HepG2 (cell line): ENCODE results near the gene ABCG8. TPM values are rescaled to one million over a fixed set of nuclear protein-coding genes. Genes with fewer than 3 reads are reported as not detected.
A peak's percentile ranks its signal among the peaks of the same experiment; 100 is the strongest.

ENCODE experiments used
- ETV5 ChIP-seq: IDR thresholded peaks from 2 replicates; pipeline ENCODE4 v1.6.1; 2018; ENCODE audit warnings: missing biosample characterization, missing genetic modification reagents, inconsistent platforms, borderline replicate concordance
- FOXO1 ChIP-seq: sonication (generic); formaldehyde crosslinking; IDR thresholded peaks from 2 replicates; pipeline ENCODE4 v1.4.0; 2020; ENCODE audit warnings: missing genetic modification reagents
- HMGXB4 ChIP-seq, 2 experiments: sonication (generic) in 1 of 2; formaldehyde crosslinking in 1 of 2; IDR thresholded peaks; 2 replicates each; pipeline versions ENCODE4 v1.4.0 to v1.6.1; 2018 to 2020; ENCODE audit warnings: missing genetic modification reagents in 2 of 2, borderline replicate concordance in 1 of 2, low read depth in 1 of 2, mild to moderate bottlenecking in 1 of 2, missing biosample characterization in 1 of 2
- HNF4G ChIP-seq, 2 experiments: sonication (generic) in 1 of 2; formaldehyde crosslinking in 1 of 2; IDR thresholded peaks; 2 replicates each; pipeline versions ENCODE4 v1.4.0 to v1.6.1; 2011 to 2020; ENCODE audit warnings: borderline replicate concordance in 2 of 2, low read depth in 2 of 2, mild to moderate bottlenecking in 2 of 2, low read length in 1 of 2, missing genetic modification reagents in 1 of 2, moderate library complexity in 1 of 2
- MAZ ChIP-seq, 2 experiments: sonication (generic) in 1 of 2; formaldehyde crosslinking in 1 of 2; IDR thresholded peaks; 2 replicates each; pipeline versions ENCODE4 v1.5.0 to v1.6.1; 2012 to 2020; ENCODE audit warnings: low read depth in 2 of 2, mild to moderate bottlenecking in 2 of 2, borderline replicate concordance in 1 of 2, improper control_type of control experiment in 1 of 2, low read length in 1 of 2, missing genetic modification reagents in 1 of 2, moderate library complexity in 1 of 2
- NR2C2 ChIP-seq: sonication (generic); formaldehyde crosslinking; IDR thresholded peaks from 2 replicates; pipeline ENCODE4 v1.4.0; 2020; ENCODE audit warnings: missing genetic modification reagents, mild to moderate bottlenecking, moderate library complexity, borderline replicate concordance
- NR2F6 ChIP-seq, 2 experiments: IDR thresholded peaks; 2 replicates each; pipeline ENCODE4 v1.6.1; 2016; ENCODE audit warnings: antibody characterized with exemption in 1 of 2, mild to moderate bottlenecking in 1 of 2
- RAD21 ChIP-seq: fragments of 450-650 bp; formaldehyde crosslinking; IDR thresholded peaks from 2 replicates; pipeline ENCODE4 v1.5.0; 2020; ENCODE audit warnings: mild to moderate bottlenecking
- STAG1 ChIP-seq: sonication (generic); formaldehyde crosslinking; IDR thresholded peaks from 2 replicates; pipeline ENCODE4 v1.4.0; 2020; ENCODE audit warnings: missing genetic modification reagents
- ZNF629 ChIP-seq: sonication (generic); formaldehyde crosslinking; conservative IDR thresholded peaks from 2 replicates; pipeline ENCODE4 v1.5.0; 2020; ENCODE audit warnings: missing genetic modification reagents
- ZNF770 ChIP-seq: sonication (generic); formaldehyde crosslinking; IDR thresholded peaks from 2 replicates; pipeline ENCODE4 v1.5.0; 2020; ENCODE audit warnings: mild to moderate bottlenecking, missing genetic modification reagents
- ZSCAN5A ChIP-seq: sonication (generic); formaldehyde crosslinking; IDR thresholded peaks from 2 replicates; pipeline ENCODE4 v1.8.0; 2022; ENCODE audit warnings: mild to moderate bottlenecking, missing genetic modification reagents, borderline replicate concordance
- polyA plus RNA-seq, 8 experiments: library from polyadenylated mRNA; depleted of rRNA in 3 of 8; stranded (reverse) in 7 of 8; unstranded in 1 of 8; fragments of >200 nt; fragmentation: Illumina TruSeq in 4 of 8; extraction: Trizol in 4 of 8; gene quantifications; 2 replicates each; pipeline versions ENCODE4 v1.2.1 to v1.2.3, GENCODE V29; 2011 to 2016; ENCODE audit warnings: low read depth in 4 of 8, missing spikeins in 1 of 8, mixed read lengths in 1 of 8; ENCODE audit not compliant: insufficient read depth in 1 of 8
- total RNA-seq, 5 experiments: library from RNA; depleted of rRNA; stranded (reverse); fragments of >200 nt; fragmentation: Illumina TruSeq; extraction: Trizol; gene quantifications; 2 replicates each; pipeline ENCODE4 v1.2.3, GENCODE V29; 2016; ENCODE audit warnings: low read depth in 1 of 5
- TF ChIP-seq, protein P1 (sequence below): sonication (generic); formaldehyde crosslinking; IDR thresholded peaks from 2 replicates; pipeline ENCODE4 v1.9.0; 2022; ENCODE audit warnings: low read depth, missing genetic modification reagents
- TF ChIP-seq, protein P2 (sequence below): sonication (generic); formaldehyde crosslinking; IDR thresholded peaks from 2 replicates; pipeline ENCODE4 v1.5.0; 2020; ENCODE audit warnings: missing genetic modification reagents
- TF ChIP-seq, protein P3 (sequence below): sonication (generic); formaldehyde crosslinking; IDR thresholded peaks from 2 replicates; pipeline ENCODE4 v1.4.0; 2020; ENCODE audit warnings: missing genetic modification reagents

ABCG8 gene
- total and polyA plus RNA-seq, 2 of the 13 experiments (the other 11 are each of a cell fraction or from before 2014, with no cell fraction given) = 8.1 to 8.8 TPM

DNA sequence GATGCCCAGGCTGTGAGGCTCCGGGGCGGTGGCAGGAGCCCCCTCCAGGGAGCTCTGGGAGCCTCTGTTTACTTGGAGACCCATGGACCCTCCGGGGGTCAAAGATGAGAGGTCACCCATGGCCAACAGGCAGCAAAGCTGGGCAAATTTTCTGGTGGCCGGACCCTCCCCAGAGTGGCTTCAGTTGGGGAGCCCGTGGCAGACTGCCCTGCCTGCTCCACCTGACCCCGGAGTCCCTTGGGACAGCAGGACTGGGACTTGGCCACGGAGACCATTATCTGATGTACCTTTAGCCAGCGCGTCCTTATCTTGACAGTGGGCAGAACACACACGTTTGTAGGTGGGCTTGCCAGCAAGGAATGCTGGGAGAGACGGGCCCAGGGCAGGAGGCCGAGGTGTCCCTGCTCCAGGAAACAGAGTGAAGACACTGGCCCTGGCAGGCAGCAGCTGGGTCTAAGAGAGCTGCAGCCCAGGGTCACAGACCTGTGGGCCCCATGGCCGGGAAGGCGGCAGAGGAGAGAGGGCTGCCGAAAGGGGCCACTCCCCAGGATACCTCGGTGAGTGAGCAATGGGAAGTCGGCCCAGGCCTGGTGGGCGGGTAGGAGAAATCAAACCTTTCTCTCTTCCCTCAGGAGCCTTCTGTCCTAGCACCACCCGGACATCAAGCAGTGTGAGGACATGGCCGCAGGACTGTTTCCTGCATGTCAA is at the start of gene ABCG8, which contains the start of gene ABCG5 (continued):
- TF ChIP-seq HMGXB4 (CRISPR knock-in tag; IDR thresholded peaks at IDR 0.05; ENCODE audit: borderline replicate concordance in 1 of 2, low read depth in 1 of 2) = peak; percentile 25 to 79; a peak in 3 of 4 replicates
- TF ChIP-seq ZNF629 (CRISPR knock-in tag) = 0 out of 2 replicates have a peak, but pooled peaks have one; percentile 8
- peak; percentile 72 for TF ChIP-seq NR2F6 (IDR thresholded peaks at IDR 0.05)
- TF ChIP-seq NR2F6 (CRISPR knock-in tag; IDR thresholded peaks at IDR 0.05) = peak; percentile 43; the same call in 1 of the 2 replicates
- TF ChIP-seq MAZ (IDR thresholded peaks at IDR 0.05; ENCODE audit: borderline replicate concordance, low read depth, low read length) = no peak
- TF ChIP-seq MAZ (CRISPR knock-in tag; IDR thresholded peaks at IDR 0.05; ENCODE audit: low read depth) = peak; percentile 13; the same call in 1 of the 2 replicates
- TF ChIP-seq ZSCAN5A = 0 out of 2 replicates have a peak, but pooled peaks have one; percentile 74
- TF ChIP-seq ZNF770 = peak; percentile 74
- TF ChIP-seq NR2C2 (CRISPR knock-in tag) = peak; percentile 98
- TF ChIP-seq RAD21 (CRISPR knock-in tag) = peak; percentile 49
- TF ChIP-seq, protein P1, sequence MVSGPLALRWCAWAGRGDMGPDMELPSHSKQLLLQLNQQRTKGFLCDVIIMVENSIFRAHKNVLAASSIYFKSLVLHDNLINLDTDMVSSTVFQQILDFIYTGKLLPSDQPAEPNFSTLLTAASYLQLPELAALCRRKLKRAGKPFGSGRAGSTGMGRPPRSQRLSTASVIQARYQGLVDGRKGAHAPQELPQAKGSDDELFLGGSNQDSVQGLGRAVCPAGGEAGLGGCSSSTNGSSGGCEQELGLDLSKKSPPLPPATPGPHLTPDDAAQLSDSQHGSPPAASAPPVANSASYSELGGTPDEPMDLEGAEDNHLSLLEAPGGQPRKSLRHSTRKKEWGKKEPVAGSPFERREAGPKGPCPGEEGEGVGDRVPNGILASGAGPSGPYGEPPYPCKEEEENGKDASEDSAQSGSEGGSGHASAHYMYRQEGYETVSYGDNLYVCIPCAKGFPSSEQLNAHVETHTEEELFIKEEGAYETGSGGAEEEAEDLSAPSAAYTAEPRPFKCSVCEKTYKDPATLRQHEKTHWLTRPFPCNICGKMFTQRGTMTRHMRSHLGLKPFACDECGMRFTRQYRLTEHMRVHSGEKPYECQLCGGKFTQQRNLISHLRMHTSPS (CRISPR knock-in tag) = peak; percentile 17
- TF ChIP-seq HNF4G (IDR thresholded peaks at IDR 0.05; ENCODE audit: borderline replicate concordance, low read depth, low read length) = peak; percentile 39; the same call in 1 of the 2 replicates
- TF ChIP-seq HNF4G (CRISPR knock-in tag; IDR thresholded peaks at IDR 0.05; ENCODE audit: borderline replicate concordance, low read depth) = no peak
- TF ChIP-seq, protein P2, sequence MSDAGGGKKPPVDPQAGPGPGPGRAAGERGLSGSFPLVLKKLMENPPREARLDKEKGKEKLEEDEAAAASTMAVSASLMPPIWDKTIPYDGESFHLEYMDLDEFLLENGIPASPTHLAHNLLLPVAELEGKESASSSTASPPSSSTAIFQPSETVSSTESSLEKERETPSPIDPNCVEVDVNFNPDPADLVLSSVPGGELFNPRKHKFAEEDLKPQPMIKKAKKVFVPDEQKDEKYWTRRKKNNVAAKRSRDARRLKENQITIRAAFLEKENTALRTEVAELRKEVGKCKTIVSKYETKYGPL (CRISPR knock-in tag) = peak; percentile 59; the same call in 1 of the 2 replicates
- TF ChIP-seq, protein P3, sequence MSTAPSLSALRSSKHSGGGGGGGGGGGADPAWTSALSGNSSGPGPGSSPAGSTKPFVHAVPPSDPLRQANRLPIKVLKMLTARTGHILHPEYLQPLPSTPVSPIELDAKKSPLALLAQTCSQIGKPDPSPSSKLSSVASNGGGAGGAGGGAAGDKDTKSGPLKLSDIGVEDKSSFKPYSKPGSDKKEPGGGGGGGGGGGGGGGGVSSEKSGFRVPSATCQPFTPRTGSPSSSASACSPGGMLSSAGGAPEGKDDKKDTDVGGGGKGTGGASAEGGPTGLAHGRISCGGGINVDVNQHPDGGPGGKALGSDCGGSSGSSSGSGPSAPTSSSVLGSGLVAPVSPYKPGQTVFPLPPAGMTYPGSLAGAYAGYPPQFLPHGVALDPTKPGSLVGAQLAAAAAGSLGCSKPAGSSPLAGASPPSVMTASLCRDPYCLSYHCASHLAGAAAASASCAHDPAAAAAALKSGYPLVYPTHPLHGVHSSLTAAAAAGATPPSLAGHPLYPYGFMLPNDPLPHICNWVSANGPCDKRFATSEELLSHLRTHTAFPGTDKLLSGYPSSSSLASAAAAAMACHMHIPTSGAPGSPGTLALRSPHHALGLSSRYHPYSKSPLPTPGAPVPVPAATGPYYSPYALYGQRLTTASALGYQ (CRISPR knock-in tag) = peak; percentile 84; the same call in 1 of the 2 replicates
- peak; percentile 21; the same call in 1 of the 2 replicates for TF ChIP-seq STAG1 (CRISPR knock-in tag)
- 0 out of 2 replicates have a peak, but pooled peaks have one; percentile 11 for TF ChIP-seq FOXO1
- peak; percentile 66 for TF ChIP-seq ETV5 (CRISPR knock-in tag)
